ENCODE measurements around the gene DNAJB7. TPM values are rescaled to one million over a fixed set of nuclear protein-coding genes. Genes with fewer than 3 reads are reported as not detected.
A peak's percentile ranks its signal among the peaks of the same experiment; 100 is the strongest.

DNAJB7 gene
- total and polyA plus RNA-seq, 2 of the 13 experiments (the other 11 are each of a cell fraction or from before 2014, with no cell fraction given) = not detected

GRCh38 chr22:40856513-40857308 is 5.2 kb downstream of the DNAJB7 start, which contains the start of the genes ST13 and XPNPEP3 (continued):
- TF ChIP-seq ZNF567 (CRISPR knock-in tag; IDR thresholded peaks at IDR 0.05; ENCODE audit: borderline replicate concordance) (no peak), GABPB1 (CRISPR knock-in tag; IDR thresholded peaks at IDR 0.05) (peak; percentile 98), CHD4 (IDR thresholded peaks at IDR 0.05; ENCODE audit: borderline replicate concordance, low read length) (peak; percentile 37; the same call in 1 of the 2 replicates), ZNF136 (CRISPR knock-in tag; IDR thresholded peaks at IDR 0.05; ENCODE audit: low read depth) (peak; percentile 82; the same call in 1 of the 2 replicates), ZNF878 (CRISPR knock-in tag; IDR thresholded peaks at IDR 0.05) (peak; percentile 83), ZNF577 (CRISPR knock-in tag; IDR thresholded peaks at IDR 0.05; ENCODE audit: borderline replicate concordance, low read depth) (peak; percentile 49; the same call in 1 of the 2 replicates), SAP130 (CRISPR knock-in tag; IDR thresholded peaks at IDR 0.05; ENCODE audit: low read depth) (peak; percentile 89), ZZZ3 (CRISPR knock-in tag; IDR thresholded peaks at IDR 0.05; ENCODE audit: borderline replicate concordance) (peak; percentile 66; the same call in 1 of the 2 replicates), ARID4A (CRISPR knock-in tag; IDR thresholded peaks at IDR 0.05; ENCODE audit: borderline replicate concordance) (peak; percentile 88; the same call in 1 of the 2 replicates), DZIP1 (CRISPR knock-in tag; IDR thresholded peaks at IDR 0.05) (peak; percentile 15; the same call in 1 of the 2 replicates), ZNF430 (CRISPR knock-in tag; IDR thresholded peaks at IDR 0.05) (0 out of 2 replicates have a peak, but pooled peaks have one; percentile 46), ZNF678 (CRISPR knock-in tag; IDR thresholded peaks at IDR 0.05) (peak; percentile 52), ZNF790 (CRISPR knock-in tag; IDR thresholded peaks at IDR 0.05; ENCODE audit: borderline replicate concordance) (peak; percentile 27; the same call in 1 of the 2 replicates), MTA1 (CRISPR knock-in tag; IDR thresholded peaks at IDR 0.05; ENCODE audit: borderline replicate concordance) (peak; percentile 77), HMGXB4 (CRISPR knock-in tag; IDR thresholded peaks at IDR 0.05; ENCODE audit: borderline replicate concordance in 1 of 2, low read depth in 1 of 2) (peak; percentile 78 to 91; a peak in 3 of 4 replicates), ZNF513 (CRISPR knock-in tag; conservative IDR thresholded peaks at IDR 0.05) (no peak), KDM2A (CRISPR knock-in tag; IDR thresholded peaks at IDR 0.05; ENCODE audit: borderline replicate concordance, low read depth) (peak; percentile 59)

All from HepG2 (cell line).